HG03571 (cell line): ENCODE measurements around the gene KRTAP5-4.
"Not testable (repeated sequence)": the region's sequence is repeated elsewhere in the genome, so short reads cannot be mapped to it uniquely, and the experiment has no call there.

Experiments used
- ATAC-seq: cut with Tn5 transposase; IDR thresholded peaks from one replicate; pipeline ENCODE4 v1.9.1; 2021; ENCODE audit not compliant: unreplicated experiment

Gene KRTAP5-4

GRCh38 chr11:1622086-1622485 lies at the start of gene KRTAP5-4:
Gene KRTAP5-4 (minus strand): TSS chr11:1622138. CDS start chr11:1622093, 45 bp downstream.
- no peak for ATAC-seq

- no peak for ATAC-seq
These were observed 49.7 kb upstream of the KRTAP5-4 start for GRCh38 chr11:1671658-1672057.

- ATAC-seq: no peak
These were observed 49.0 kb upstream of the KRTAP5-4 start for GRCh38 chr11:1670905-1671371.

GRCh38 chr11:1670457-1670856 lies 48.5 kb upstream of the KRTAP5-4 start:
- not testable (repeated sequence) for ATAC-seq

GRCh38 chr11:1669546-1670218 lies 47.7 kb upstream of the KRTAP5-4 start:
- no peak for ATAC-seq

GRCh38 chr11:1668911-1669473 lies 47.1 kb upstream of the KRTAP5-4 start:
- no peak for ATAC-seq

GRCh38 chr11:1667906-1668305 lies 46.0 kb upstream of the KRTAP5-4 start:
- ATAC-seq: no peak

GRCh38 chr11:1667121-1667850 lies 45.3 kb upstream of the KRTAP5-4 start:
- no peak for ATAC-seq

- ATAC-seq: no peak
These were observed 43.4 kb upstream of the KRTAP5-4 start for GRCh38 chr11:1665313-1665712.

GRCh38 chr11:1662699-1663283 lies 40.9 kb upstream of the KRTAP5-4 start:
- not testable (repeated sequence) for ATAC-seq

GRCh38 chr11:1661454-1662269 lies 39.7 kb upstream of the KRTAP5-4 start:
- not testable (repeated sequence) for ATAC-seq

- ATAC-seq: no peak
These were observed 38.4 kb upstream of the KRTAP5-4 start for GRCh38 chr11:1660111-1660867.

GRCh38 chr11:1659506-1659905 lies 37.6 kb upstream of the KRTAP5-4 start:
- ATAC-seq: no peak

- no peak for ATAC-seq
These were observed 34.7 kb upstream of the KRTAP5-4 start for GRCh38 chr11:1656670-1657069.

- ATAC-seq: no peak
These were observed 34.1 kb upstream of the KRTAP5-4 start for GRCh38 chr11:1656061-1656441.

GRCh38 chr11:1655168-1656060 lies 33.5 kb upstream of the KRTAP5-4 start:
- no peak for ATAC-seq

- ATAC-seq: no peak
These were observed 32.6 kb upstream of the KRTAP5-4 start for GRCh38 chr11:1654388-1655167.
